GM19023 (cell line): ENCODE results near the gene TELO2.
"Not testable (repeated sequence)": the region's sequence is repeated elsewhere in the genome, so short reads cannot be mapped to it uniquely, and the experiment has no call there.

Source experiments
- ATAC-seq: cut with Tn5 transposase; IDR thresholded peaks from one replicate; pipeline ENCODE4 v1.9.1; 2021; ENCODE audit warnings: mild to moderate bottlenecking, moderate library complexity; ENCODE audit not compliant: unreplicated experiment

TELO2 gene

DNA sequence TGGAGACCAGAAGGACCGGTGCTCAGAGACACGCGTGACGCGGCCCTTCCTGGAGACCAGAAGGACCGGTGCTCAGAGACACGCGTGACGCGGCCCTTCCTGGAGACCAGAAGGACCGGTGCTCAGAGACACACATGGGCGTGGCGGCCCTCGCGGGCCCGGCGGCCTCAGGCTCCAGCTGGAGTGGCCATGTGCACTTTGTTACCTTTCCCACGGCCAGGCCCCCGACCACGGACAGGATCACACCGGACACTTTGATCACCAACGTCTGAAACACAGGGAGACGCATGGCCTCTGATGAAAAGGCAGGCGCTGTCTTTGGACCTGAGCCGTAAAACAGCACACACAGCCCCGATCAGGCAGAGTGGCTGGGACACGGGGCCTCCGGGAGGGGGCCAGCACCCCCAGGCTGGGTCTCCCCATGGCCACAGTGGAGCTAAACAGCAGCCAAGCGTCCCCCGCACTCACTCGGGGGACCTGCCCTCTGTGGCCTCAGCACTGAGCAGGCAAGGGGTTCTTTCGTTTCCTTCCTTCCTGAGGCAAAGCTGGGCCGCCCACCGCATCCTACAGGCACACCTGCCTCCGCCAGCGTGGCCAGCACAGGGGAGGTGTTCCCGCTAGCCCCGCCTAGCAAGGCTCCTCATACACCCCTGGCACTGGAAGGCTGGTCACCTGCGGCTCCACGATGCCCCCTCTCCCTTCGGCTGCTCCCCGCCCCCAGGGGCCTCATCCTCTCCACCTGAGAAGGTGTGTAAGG lies 35.5 kb upstream of the TELO2 start:
- ATAC-seq: no peak

DNA sequence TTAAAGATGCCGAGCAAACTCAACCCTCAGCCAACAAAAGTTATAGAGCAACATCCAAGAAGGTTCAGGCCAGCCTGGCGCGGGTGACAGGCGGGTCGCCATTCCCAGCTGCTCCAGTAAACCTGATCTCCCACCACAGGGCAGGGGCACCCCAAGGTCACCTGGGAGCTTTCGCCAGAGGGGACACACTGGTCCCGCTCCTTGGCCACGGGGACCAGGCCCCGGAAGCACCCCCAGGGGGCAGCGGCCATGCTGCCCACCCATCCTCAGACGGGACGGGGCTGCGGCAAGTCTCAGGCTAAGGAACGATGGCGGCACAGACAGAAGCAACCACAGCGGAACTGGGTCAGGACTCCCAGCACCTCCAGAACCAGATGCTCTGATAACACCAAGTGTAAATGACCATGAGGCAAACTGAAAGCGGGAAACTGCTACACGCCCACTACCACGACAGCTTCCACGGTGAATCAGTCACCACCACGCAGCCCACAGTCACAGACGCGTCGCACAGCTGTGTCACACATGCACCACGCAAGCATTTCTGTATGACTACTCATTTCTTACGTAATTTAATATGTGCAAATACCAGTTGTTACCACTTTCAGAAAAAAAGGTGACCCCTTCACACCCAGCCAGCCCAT lies 34.7 kb upstream of the TELO2 start:
- ATAC-seq: no peak

DNA sequence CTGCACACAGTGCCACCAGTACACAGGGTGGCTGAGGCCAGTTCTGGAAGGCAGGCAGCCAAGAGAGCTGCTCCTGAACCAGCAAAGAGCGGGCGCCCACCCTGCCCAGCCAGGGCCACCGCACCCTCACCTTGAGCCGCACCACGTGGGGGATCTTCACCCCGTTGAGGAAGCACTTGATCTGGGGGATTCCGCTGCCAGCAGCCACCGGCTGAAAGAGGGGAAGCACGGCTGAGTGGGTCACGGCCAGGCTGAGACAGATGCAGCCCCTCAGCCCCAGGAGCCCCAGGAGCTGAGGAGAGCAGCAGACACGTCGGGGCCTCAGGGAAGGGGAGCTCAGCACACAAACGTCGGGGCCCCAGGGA lies 34.2 kb upstream of the TELO2 start:
- ATAC-seq: no peak

DNA sequence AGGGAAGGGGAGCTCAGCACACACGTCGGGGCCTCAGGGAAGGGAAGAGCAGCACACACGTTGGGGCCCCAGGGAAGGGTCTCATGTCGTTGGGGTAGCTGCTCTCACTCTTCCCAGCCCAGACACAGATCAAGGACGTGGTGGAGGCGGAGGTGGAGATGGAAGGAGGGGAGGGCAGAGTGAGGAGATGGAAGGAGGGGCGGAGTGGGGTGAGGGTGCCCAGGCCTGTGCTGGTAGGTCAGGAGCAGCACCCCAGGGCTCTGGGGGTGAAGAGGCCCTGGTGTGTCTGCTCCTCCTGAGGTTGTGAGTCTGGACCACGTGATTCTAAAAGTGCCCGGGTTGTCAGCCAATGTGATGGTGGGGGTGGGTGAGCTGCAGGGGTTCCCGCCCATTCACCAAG lies 33.2 kb upstream of the TELO2 start:
- no peak for ATAC-seq

DNA sequence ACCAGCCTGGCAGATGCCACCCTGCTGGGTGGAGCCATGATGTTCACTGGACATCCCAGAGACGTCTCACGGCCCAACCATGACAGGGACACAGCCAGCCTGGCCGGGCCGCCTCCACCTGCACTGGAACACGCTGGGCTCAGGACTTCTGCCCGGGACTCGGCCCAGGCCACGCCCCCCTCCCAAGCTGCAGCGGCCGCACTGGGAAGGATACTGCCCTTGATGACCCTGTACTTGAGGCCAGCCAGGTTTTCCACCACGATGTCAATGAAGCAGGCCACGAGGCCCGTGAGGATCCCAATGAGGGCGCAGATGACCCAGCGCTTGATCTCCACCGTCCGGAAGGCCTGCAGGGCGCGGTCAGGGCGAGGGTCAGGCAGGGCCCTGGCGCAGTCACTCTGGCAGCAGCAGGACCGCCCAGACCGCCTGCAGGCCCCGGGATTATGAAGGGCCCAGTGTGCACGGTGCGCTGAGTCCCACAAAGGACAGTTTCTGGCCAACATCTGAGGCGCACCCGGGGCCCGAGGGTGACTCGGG lies 32.5 kb upstream of the TELO2 start:
- ATAC-seq: no peak

DNA sequence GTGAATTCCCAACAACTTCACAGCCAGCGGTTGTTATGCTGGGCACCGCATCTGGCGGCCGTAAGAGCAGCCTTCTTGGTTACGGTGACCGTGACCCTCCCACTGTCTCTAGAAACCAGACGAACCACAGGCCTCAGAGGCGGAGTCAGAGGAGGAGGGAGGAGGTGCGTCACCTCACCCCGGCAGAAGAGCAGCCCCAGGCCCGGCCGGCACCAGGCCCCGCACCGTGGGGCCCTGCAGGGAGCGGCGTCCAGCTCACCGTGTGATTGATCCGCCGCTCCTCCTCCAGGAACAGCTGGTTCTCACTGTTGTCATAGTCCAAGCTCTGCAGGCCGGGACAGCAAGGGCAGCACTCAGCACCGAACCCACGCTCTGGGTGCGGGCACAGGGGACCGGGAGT lies 32.0 kb upstream of the TELO2 start:
- ATAC-seq: no peak

DNA sequence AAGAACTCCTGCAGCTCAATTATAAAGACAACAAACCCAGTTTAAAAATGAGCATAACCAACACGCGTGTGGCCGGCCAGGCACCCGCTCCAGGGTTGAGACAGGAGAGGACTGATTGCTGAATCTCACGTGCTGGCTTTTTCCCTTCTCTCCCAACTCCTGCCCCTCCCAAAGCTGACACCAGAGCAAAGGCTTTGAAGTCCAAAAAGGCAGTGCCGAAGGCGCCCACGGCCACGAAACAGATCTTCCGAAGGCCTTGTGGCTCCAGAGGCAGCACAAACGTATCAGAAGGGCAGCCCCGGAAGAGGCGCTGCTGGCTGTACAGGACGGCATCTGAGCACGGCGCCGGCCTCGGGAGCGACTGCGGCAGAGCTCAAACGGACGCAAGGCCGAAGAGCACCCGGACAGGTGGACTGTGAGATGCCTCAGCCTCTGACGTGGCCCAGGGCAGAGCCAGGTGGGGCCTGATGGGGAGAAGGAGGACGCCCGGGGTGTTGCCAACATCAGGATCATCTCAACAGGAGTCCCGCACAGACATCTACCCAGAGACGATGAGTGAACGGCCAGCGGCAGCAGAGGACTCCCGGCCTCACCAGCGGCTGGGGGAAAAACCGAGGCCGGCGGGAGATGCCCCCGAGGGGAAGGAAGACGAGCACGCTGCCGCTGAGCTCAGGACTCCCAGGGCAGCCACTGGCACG lies 28.8 kb upstream of the TELO2 start:
- ATAC-seq: no peak

DNA sequence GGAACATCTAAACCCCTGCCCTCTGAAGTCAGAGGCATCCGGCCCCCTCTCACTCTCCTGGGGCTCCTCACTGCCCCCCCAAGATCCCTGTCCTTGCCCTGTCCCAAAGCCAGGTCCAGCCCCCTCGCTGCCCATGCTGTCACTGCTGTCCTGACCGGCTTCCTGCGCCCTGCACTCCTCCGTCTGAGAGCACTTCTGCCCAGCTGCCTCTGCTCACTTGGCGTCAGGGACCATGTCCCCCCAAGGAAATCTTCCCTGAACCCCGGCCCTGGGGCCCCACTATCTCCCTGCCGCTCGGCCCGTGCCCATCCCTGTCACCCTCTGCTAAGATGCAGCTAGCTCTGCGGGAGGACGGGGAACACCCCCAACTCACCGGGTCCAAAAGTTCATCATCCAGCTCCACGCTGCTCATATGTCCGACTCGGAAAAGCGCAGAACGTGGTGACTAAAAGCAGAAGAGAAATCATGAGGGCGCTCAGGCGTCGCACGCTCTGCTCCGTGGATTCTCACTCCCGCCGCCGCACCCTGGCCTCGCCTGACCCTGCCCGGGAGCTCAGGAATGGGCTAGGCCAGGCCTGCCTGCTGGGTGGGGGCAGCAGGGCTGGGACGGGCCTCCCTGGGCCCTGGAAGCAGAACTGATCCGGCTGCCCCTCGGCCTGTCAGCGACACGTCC lies 28.1 kb upstream of the TELO2 start:
- ATAC-seq: no peak

DNA sequence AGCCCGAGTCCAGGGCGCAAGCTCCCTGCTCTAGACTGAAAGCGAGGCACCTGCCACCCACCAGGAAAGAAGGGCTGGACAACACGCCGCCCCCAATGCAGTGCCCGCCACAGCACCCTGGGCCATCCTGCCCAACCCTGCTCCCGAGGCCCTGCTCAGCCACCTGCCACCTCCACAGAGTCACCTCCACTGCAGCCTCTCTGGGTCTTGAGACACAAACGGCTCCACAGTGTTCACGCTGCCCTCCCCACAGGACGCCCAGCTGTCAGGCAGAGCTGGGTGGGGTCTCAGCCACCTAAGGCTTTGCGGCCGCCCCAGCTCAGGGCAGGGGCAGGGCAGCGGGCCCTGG lies 27.6 kb upstream of the TELO2 start:
- no peak for ATAC-seq

DNA sequence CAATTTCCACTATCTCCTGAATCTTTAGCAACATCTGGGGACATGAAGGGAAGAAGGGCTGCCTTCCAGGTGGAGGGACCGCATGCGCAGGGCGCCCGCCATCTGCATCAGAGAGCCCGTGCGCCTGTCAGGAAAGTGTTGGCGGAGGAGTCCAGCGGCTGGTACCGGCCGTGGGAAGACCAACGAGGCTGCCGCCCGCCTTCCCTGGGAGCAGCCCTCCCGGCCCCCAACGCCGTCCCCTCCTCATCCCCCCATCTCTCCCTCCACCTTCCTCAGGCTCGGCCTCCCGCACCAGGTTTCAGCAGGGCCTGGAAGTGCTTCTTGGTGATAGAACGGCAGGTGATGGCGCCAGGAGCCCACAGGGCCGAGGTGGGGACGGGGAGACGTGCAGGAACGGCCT lies 27.1 kb upstream of the TELO2 start:
- ATAC-seq: no peak

DNA sequence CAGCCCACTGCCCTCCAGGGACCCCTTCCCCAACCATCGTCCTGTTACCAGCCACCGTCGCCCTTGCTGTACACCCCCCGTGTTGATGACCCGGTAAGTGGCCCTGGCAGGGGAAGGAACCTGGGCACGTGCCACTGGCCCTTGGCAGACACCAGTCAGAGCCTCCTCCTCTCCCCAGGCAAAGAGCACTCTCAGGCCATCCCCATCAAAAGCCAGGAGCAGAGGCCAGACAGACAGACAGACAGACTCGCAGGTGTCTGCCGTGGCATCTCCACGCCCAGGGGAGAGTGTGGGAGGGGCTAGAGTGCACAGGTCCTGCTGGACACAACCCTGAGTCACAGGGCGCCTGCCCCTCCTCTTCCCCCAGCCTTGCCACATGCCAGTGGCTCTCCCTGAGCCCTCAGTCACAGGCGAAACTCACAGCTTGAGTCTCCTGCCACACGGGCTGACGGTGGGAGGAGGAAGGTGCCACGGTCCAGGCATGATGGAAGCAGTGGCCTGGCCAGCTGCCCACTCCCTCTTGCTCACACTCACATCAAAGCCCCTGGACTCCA lies 26.1 kb upstream of the TELO2 start:
- ATAC-seq: no peak

DNA sequence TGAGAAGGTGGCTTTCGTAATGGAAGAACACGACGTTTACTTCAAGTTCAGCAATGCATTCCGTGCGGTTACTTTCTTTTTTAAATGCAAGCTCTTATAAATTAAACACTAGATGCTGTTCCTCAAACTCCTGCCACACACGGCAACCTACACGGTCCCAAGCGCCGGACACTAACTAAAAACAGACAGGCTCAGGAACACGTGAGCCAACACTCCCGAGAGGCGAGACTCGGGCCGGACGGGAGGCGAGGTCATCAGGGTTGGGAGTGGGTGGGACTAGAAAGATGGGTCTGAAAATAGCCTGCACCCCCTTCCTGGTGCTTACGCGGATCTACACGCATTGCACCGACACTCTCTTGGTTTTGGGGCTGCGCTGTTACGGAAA lies 24.7 kb upstream of the TELO2 start:
- ATAC-seq: no peak

DNA sequence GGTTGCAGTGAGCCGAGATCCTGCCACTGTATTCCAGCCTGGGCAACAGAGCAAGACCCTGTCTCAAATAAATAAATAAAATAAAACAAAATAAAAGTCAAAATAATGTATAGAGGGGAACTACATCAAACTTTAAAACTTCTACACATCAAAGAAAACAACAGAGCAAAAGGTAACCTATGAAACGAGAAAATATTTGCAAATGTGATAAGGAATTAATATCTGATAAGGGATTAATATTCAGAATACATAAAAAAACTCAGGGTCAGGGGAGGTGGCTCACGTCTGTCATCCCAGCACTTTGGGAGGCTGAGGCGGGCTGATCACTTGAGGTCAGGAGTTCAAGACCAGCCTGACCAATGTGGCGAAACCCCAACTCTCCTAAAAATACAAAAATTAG lies 24.0 kb upstream of the TELO2 start:
- not testable (repeated sequence) for ATAC-seq

DNA sequence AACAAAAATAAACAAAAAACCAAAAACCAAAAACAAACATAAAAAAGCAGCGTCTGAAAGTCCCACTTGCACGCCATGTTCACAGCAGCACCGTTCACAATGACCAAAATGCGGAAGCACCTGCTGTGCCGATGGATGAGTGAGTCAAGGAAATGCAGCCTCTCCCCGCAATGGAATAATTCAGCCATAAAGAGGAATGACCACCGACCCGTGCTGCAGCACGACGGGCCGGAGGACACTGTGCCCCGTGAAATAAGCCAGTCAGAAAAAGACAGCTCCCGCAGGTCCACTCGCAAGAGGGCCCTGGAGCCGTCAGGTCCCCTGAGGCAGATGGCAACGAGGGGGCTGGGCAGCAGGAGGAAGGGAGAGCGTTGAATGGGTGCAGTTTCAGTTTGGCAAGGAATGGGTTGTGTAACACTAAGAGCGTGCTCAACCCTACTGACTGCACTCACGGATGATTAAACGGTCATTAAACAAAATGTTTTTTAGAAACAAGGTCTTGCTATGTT lies 23.4 kb upstream of the TELO2 start:
- no peak for ATAC-seq

DNA sequence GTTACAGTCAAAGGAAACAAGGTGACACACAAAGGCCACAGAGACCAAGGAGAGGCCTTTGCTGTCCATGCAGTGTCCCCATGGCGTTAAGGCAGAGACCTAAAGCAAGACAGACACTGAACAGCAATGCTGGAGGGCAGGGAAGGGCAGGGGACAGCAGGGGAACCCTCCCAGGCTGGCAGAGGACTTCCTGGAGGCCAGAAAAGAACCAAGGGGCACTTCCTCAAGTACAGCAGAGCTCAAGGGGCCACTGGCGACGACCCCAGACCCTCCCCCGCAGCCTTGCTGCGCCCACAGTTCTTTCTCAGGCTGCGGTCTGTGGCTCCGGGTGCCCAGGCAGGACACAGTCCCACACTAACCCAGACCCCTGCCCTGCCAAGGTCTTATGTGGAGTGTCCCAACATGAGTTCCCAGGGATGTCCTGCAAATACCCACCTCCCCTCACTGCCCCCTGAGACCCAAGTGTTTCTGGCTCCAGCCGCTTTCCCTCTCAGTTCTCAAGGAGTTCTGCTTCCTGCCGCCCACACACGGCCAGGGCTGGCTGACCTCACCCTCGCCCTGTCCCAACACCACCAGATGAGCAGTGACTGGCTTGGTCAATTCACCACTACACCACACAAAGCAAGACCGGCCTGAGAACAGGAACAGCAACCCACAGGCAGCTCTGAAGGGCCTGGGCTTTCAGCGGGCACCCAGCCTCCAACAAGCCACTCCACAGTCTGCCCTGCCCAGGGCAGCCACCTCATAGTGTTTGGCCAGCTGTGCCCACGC lies 22.5 kb upstream of the TELO2 start:
- ATAC-seq: no peak

DNA sequence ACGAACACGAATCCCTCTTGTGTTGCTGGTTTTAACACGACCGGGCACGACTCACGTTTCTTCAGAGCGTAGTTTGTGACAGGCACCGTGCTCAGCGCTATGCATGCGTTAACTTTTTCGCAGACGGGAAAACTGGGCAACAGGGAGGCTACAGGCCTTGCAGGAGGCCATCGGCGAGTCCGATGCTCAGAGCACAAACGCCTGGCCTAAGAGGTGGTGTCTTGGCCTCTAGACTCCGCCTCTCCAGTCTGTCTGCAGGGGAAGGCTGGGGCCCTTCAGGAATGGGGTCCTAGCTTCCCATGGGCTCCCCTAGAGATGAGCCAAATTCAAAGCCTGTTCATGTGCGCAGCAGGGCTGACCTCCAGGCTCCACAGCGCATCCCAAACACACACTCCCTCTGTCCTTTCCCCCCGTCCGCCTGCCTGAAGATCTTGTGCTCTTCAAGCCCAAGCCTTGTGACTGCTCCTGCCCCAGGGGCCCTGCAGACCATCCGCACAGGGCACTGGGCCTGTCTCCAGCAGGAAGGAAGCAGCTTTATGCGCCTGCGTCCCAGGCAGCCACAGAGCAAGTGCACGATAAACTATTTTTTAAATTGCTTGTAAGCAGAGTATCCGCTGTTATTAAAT lies 21.5 kb upstream of the TELO2 start:
- ATAC-seq: no peak

DNA sequence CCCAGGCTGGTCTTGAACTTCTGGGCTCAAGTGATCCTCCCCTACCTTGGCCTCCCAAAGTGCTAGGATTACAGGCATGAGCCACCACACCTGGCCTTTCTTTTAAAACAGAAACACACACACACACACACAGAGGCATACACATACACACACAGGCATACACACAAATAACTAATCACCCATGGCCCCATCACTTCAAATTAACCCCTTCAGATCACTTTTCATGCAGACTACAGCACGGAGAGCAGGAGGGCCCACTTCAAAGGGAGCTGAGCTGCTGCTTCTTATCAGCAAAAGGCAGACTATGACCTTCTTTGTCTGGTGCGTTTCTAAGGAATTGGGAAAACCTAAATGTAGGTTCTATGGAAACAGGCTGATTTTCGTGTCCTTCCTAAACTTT lies 20.2 kb upstream of the TELO2 start:
- ATAC-seq: no peak

DNA sequence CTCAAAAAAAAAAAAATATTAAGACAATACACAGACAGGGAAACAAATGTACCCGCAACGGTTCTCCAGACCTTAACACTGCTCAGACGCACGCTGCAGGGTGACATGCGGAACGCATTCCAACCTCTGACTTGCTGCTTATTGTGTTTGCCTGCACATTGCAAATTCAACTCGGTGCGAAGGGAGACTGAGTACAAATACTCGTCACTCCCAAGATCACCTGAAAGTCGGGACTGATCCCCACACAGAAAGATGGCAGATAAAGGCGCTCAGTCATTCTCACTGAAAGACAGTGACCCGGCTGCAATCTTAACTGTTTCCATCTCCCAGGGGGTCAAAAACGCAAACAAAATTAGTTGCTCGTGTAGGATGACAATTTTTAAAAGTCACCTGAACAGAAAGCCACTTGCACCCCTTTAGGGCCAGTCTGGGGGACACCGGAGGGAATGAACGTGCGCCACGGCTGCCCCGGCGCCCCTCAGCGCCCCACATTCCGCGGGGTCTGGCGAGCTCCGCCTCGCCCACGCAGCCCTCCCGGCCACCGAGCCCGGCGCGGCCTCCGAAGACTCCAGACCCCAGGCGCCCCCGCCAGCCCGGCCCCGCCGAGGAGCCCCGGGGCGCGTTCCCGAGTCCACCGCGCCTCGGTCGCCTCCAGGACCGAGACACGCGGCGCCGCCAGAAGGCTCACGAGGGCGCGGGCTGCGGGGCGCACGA lies 18.9 kb upstream of the TELO2 start:
- no peak for ATAC-seq
